H9 (cell line): ENCODE measurements around the gene MFSD12. TPM values are rescaled to one million over a fixed set of nuclear protein-coding genes. Genes with fewer than 3 reads are reported as not detected.

ENCODE experiments used
- DNase-seq: peaks from one replicate; pipeline ENCODE4 v3.0.0-alpha.2; 2017
- H2AFZ ChIP-seq: one replicate; pipeline ENCODE4 v1.6.1; 2013; ENCODE audit warnings: mild to moderate bottlenecking, low read length, control low read depth, moderate library complexity
- H2AK5ac ChIP-seq: 2 replicates; pipeline ENCODE4 v1.6.1; 2013; ENCODE audit warnings: low read length, control low read depth, mixed read lengths; ENCODE audit not compliant: insufficient read length
- H2BK120ac ChIP-seq: one replicate; pipeline ENCODE4 v1.6.1; 2013; ENCODE audit warnings: low read depth, mild to moderate bottlenecking, low read length, control low read depth, inconsistent platforms; ENCODE audit not compliant: poor library complexity, severe bottlenecking
- H2BK12ac ChIP-seq: 2 replicates; pipeline ENCODE4 v1.6.1; 2013; ENCODE audit warnings: low read length, control low read depth, mixed read lengths, low read depth; ENCODE audit not compliant: insufficient read length
- H2BK15ac ChIP-seq: 2 replicates; pipeline ENCODE4 v1.6.1; 2013; ENCODE audit warnings: low read depth, low read length, control low read depth
- H2BK20ac ChIP-seq: one replicate; pipeline ENCODE4 v1.6.1; 2013; ENCODE audit warnings: low read depth, mild to moderate bottlenecking, low read length, control low read depth, inconsistent platforms; ENCODE audit not compliant: poor library complexity, severe bottlenecking
- H2BK5ac ChIP-seq: 2 replicates; pipeline ENCODE4 v1.6.1; 2013; ENCODE audit warnings: low read length, control low read depth, mixed read lengths; ENCODE audit not compliant: insufficient read length
- H3K14ac ChIP-seq: 2 replicates; pipeline ENCODE4 v1.6.1; 2013; ENCODE audit warnings: low read length, control low read depth; ENCODE audit not compliant: insufficient read depth
- H3K18ac ChIP-seq: 2 replicates; pipeline ENCODE4 v1.6.1; 2013; ENCODE audit warnings: low read depth, mild to moderate bottlenecking, mixed read lengths, low read length, control low read depth; ENCODE audit not compliant: insufficient read length
- H3K23ac ChIP-seq: 2 replicates; pipeline ENCODE4 v1.6.1; 2013; ENCODE audit warnings: low read length, control low read depth, mixed read lengths, low read depth; ENCODE audit not compliant: insufficient read length
- H3K23me2 ChIP-seq: 2 replicates; pipeline ENCODE4 v1.6.1; 2013; ENCODE audit warnings: low read depth, mild to moderate bottlenecking, mixed read lengths, low read length, control low read depth; ENCODE audit not compliant: insufficient read length, poor library complexity, severe bottlenecking
- H3K27ac ChIP-seq: 2 replicates; pipeline ENCODE4 v1.5.1; 2013; ENCODE audit warnings: low read length, control low read depth, mixed read lengths, low read depth; ENCODE audit not compliant: insufficient read length
- H3K27me3 ChIP-seq: 2 replicates; pipeline ENCODE4 v1.6.1; 2013; ENCODE audit warnings: low read length, control low read depth, inconsistent platforms; ENCODE audit not compliant: insufficient read depth
- H3K4ac ChIP-seq: 2 replicates; pipeline ENCODE4 v1.6.1; 2013; ENCODE audit warnings: low read depth, mild to moderate bottlenecking, control low read depth, inconsistent platforms, low read length, moderate library complexity
- H3K4me1 ChIP-seq: 2 replicates; pipeline ENCODE4 v1.6.1; 2013; ENCODE audit warnings: low read length, control low read depth, inconsistent platforms; ENCODE audit not compliant: insufficient read depth
- H3K4me2 ChIP-seq: 2 replicates; pipeline ENCODE4 v1.6.1; 2013; ENCODE audit warnings: low read length, control low read depth, mixed read lengths; ENCODE audit not compliant: insufficient read length, insufficient read depth
- H3K56ac ChIP-seq: 2 replicates; pipeline ENCODE4 v1.6.1; 2013; ENCODE audit warnings: low read depth, mild to moderate bottlenecking, mixed read lengths, low read length, control low read depth; ENCODE audit not compliant: insufficient read length
- H3K79me1 ChIP-seq: 2 replicates; pipeline ENCODE4 v1.6.1; 2013; ENCODE audit warnings: low read depth, mild to moderate bottlenecking, moderate library complexity, low read length, control low read depth, inconsistent platforms; ENCODE audit not compliant: insufficient read depth, poor library complexity, severe bottlenecking
- H3K79me2 ChIP-seq: 2 replicates; pipeline ENCODE4 v1.6.1; 2013; ENCODE audit warnings: low read length, control low read depth, inconsistent platforms; ENCODE audit not compliant: insufficient read depth
- H3K9ac ChIP-seq: 2 replicates; pipeline ENCODE4 v1.6.1; 2013; ENCODE audit warnings: low read length, control low read depth, mixed read lengths; ENCODE audit not compliant: insufficient read length; ENCODE audit errors: extremely low read depth
- H3K9me3 ChIP-seq: one replicate; pipeline ENCODE4 v1.6.1; 2013; ENCODE audit warnings: low read depth, low read length, inconsistent platforms; ENCODE audit not compliant: control insufficient read depth
- H3T11ph ChIP-seq: one replicate; pipeline ENCODE4 v1.6.1; 2013; ENCODE audit warnings: mild to moderate bottlenecking, low read length, control low read depth, inconsistent platforms
- H4K20me1 ChIP-seq: one replicate; pipeline ENCODE4 v1.6.1; 2013; ENCODE audit not compliant: control insufficient read depth, insufficient read length, insufficient read depth
- H4K5ac ChIP-seq: 2 replicates; pipeline ENCODE4 v1.6.1; 2013; ENCODE audit warnings: low read depth, mild to moderate bottlenecking, mixed read lengths, low read length, control low read depth; ENCODE audit not compliant: insufficient read length
- H4K8ac ChIP-seq: replicated peaks from 2 replicates; pipeline ENCODE4 v1.6.1; 2013; ENCODE audit warnings: low read length, control low read depth, mixed read lengths, low read depth; ENCODE audit not compliant: insufficient read length
- H4K91ac ChIP-seq: 2 replicates; pipeline ENCODE4 v1.6.1; 2013; ENCODE audit warnings: low read depth, mild to moderate bottlenecking, moderate library complexity, mixed read lengths, low read length, control low read depth; ENCODE audit not compliant: insufficient read length
- H3K27ac Mint-ChIP-seq, 3 experiments: 2 replicates in 2 of 3; 3 replicates in 1 of 3; pipeline ENCODE4 v1.8.0; 2020 to 2021; ENCODE audit warnings: mixed read lengths in 3 of 3, mild to moderate bottlenecking in 1 of 3, moderate library complexity in 1 of 3
- H3K27me3 Mint-ChIP-seq: 2 replicates; pipeline ENCODE4 v1.8.0; 2021; ENCODE audit warnings: low read depth, mild to moderate bottlenecking, moderate library complexity, mixed read lengths
- H3K36me3 Mint-ChIP-seq, 3 experiments: 2 replicates in 2 of 3; 3 replicates in 1 of 3; pipeline ENCODE4 v1.8.0; 2020 to 2021; ENCODE audit warnings: low read depth in 3 of 3, mixed read lengths in 3 of 3; ENCODE audit not compliant: insufficient read depth in 1 of 3
- H3K4me1 Mint-ChIP-seq, 2 experiments: 2 replicates each; pipeline ENCODE4 v1.8.0; 2020; ENCODE audit warnings: mixed read lengths in 2 of 2
- H3K4me3 Mint-ChIP-seq, 2 experiments: 2 replicates in 1 of 2; 3 replicates in 1 of 2; pipeline ENCODE4 v1.8.0; 2020 to 2021; ENCODE audit warnings: mild to moderate bottlenecking in 2 of 2, mixed read lengths in 2 of 2, moderate library complexity in 1 of 2
- H3K9me3 Mint-ChIP-seq, 2 experiments: 2 replicates in 1 of 2; 3 replicates in 1 of 2; pipeline ENCODE4 v1.8.0; 2020; ENCODE audit warnings: mild to moderate bottlenecking in 2 of 2, mixed read lengths in 2 of 2, moderate library complexity in 1 of 2
- WGBS: extraction: QIAGEN DNeasy Blood & Tissue Kit; methylation state at CpG from one replicate; pipeline ENCODE4 v1.1.7; 2013; ENCODE audit warnings: missing lambda C conversion rate, low lambda C conversion rate, mixed read lengths; ENCODE audit not compliant: insufficient read length; ENCODE audit errors: extremely low coverage; 5-methylcytosine and 5-hydroxymethylcytosine counted together
- total RNA-seq: library from RNA; stranded (reverse); gene quantifications from 2 replicates; pipeline ENCODE4 v1.2.1, GENCODE V29; 2021
- TF ChIP-seq, protein P1 (sequence below): fragments of 200-600 bp; sonication (generic); conservative IDR thresholded peaks from 3 replicates; pipeline ENCODE4 v1.8.0; 2021; ENCODE audit warnings: antibody characterized with exemption, mild to moderate bottlenecking

Gene MFSD12
- total RNA-seq, 1 experiment from 2014 or later, result 58.8 TPM

DNA sequence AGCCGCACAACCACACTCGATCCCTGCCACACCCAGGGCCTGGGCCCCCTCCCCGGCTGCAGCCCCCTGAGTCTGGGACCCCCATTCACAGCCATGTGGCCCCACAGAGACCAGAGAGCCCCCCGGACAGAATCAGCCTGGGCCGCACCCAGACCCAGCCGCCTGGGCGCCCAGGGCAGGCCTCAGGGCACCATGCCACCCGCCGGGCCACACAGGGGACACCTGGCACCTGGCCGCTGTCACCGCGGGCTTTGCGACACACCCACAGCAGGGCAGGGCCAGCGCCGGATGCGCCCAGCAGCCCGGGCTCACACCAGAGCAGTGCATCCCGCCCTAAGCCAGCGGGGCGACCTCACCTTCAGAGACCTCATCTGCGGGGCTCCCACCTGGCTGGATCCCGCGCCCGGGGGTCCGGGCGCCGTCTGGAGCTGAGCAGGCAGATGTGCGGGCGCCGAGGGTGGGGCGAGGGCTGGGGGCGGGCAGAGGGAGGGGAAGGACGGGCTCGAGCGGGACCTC is 48.8 kb upstream of the MFSD12 start:
- Histone ChIP-seq H3K9me3 (no peaks in the 10 kb centered on the region), H3K23ac (no peak overlapping the region), H2BK120ac (no peak overlapping the region), H3K4ac (no peak overlapping the region), H3K27ac (no peak overlapping the region), H3K18ac (no peak overlapping the region), H3K4me1 (no peaks in the 10 kb centered on the region; the same call in 1 of the 2 replicates), H3K56ac (no peak overlapping the region), H4K20me1 (no peaks in the 10 kb centered on the region), H2BK20ac (no peak overlapping the region), H2AFZ (no peak overlapping the region), H3K23me2 (peaks cover 2% of the 10 kb centered on the region), H3K14ac (no peak overlapping the region), H3K79me2 (no peaks in the 10 kb centered on the region), H4K5ac (no peak overlapping the region), H2BK15ac (no peak overlapping the region), H3K4me2 (peak overlapping the region; percentile 56), H4K8ac (no peak overlapping the region), H2BK5ac (no peak overlapping the region), H3T11ph (no peak overlapping the region), H2AK5ac (no peak overlapping the region), H4K91ac (no peak overlapping the region), H3K79me1 (no peaks in the 10 kb centered on the region), H3K9ac (no peak overlapping the region), H2BK12ac (no peak overlapping the region), H3K27me3 (peaks cover 5% of the 10 kb centered on the region; the same call in 1 of the 2 replicates)
- Mint-ChIP-seq H3K4me3 (peak overlapping the region; percentile 38 to 67), H3K36me3 (peaks cover 3 to 6% (median 3%) of the 10 kb centered on the region in 3 experiments; a peak in 5 of 7 replicates), H3K27ac (no peak overlapping the region), H3K9me3 (peaks cover 0 to 4% of the 10 kb centered on the region in 2 experiments; a peak in 1 of 5 replicates), H3K27me3 (peaks cover 4% of the 10 kb centered on the region), H3K4me1 (peaks cover 12% of the 10 kb centered on the region in 2 experiments)
- TF ChIP-seq, protein P1, sequence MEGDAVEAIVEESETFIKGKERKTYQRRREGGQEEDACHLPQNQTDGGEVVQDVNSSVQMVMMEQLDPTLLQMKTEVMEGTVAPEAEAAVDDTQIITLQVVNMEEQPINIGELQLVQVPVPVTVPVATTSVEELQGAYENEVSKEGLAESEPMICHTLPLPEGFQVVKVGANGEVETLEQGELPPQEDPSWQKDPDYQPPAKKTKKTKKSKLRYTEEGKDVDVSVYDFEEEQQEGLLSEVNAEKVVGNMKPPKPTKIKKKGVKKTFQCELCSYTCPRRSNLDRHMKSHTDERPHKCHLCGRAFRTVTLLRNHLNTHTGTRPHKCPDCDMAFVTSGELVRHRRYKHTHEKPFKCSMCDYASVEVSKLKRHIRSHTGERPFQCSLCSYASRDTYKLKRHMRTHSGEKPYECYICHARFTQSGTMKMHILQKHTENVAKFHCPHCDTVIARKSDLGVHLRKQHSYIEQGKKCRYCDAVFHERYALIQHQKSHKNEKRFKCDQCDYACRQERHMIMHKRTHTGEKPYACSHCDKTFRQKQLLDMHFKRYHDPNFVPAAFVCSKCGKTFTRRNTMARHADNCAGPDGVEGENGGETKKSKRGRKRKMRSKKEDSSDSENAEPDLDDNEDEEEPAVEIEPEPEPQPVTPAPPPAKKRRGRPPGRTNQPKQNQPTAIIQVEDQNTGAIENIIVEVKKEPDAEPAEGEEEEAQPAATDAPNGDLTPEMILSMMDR, result no peak
- whole genome bisulfite sequencing, result no CpG with 5 or more reads among the region's 35 CpGs
- DNase-seq, result peak; percentile 64
